HepG2 (cell line): ENCODE data around the gene TNNI3. TPM values are rescaled to one million over a fixed set of nuclear protein-coding genes. Genes with fewer than 3 reads are reported as not detected.

Source experiments
- ATF7 ChIP-seq, 2 experiments: fragments of 450-650 bp in 1 of 2; sonication (generic) in 1 of 2; formaldehyde crosslinking in 1 of 2; IDR thresholded peaks; 2 replicates each; pipeline versions ENCODE4 v1.4.0 to v1.6.1; 2016 to 2020; ENCODE audit warnings: antibody characterized with exemption in 1 of 2, mild to moderate bottlenecking in 1 of 2, missing genetic modification reagents in 1 of 2
- HNF4G ChIP-seq, 2 experiments: sonication (generic) in 1 of 2; formaldehyde crosslinking in 1 of 2; IDR thresholded peaks; 2 replicates each; pipeline versions ENCODE4 v1.4.0 to v1.6.1; 2011 to 2020; ENCODE audit warnings: borderline replicate concordance in 2 of 2, low read depth in 2 of 2, mild to moderate bottlenecking in 2 of 2, low read length in 1 of 2, missing genetic modification reagents in 1 of 2, moderate library complexity in 1 of 2
- KDM5B ChIP-seq: sonication (generic); formaldehyde crosslinking; IDR thresholded peaks from 2 replicates; pipeline ENCODE4 v1.4.0; 2020; ENCODE audit warnings: missing genetic modification reagents, mild to moderate bottlenecking, borderline replicate concordance
- KMT2B ChIP-seq: IDR thresholded peaks from 2 replicates; pipeline ENCODE4 v1.6.1; 2016; ENCODE audit warnings: missing genetic modification reagents, missing compliant biosample characterization
- MLLT10 ChIP-seq: sonication (generic); formaldehyde crosslinking; IDR thresholded peaks from 2 replicates; pipeline ENCODE4 v1.4.0; 2020; ENCODE audit warnings: missing genetic modification reagents
- MXI1 ChIP-seq: IDR thresholded peaks from 3 replicates; pipeline ENCODE4 v1.6.1; 2012; ENCODE audit warnings: low read depth, low read length, inconsistent platforms, borderline replicate concordance
- PRMT3 ChIP-seq: sonication (generic); formaldehyde crosslinking; IDR thresholded peaks from 2 replicates; pipeline ENCODE4 v1.8.1; 2022; ENCODE audit warnings: low read depth, mild to moderate bottlenecking, moderate library complexity, missing genetic modification reagents, borderline replicate concordance
- RARG ChIP-seq: sonication (generic); formaldehyde crosslinking; IDR thresholded peaks from 2 replicates; pipeline ENCODE4 v1.4.0; 2020; ENCODE audit warnings: low read depth, mild to moderate bottlenecking, missing genetic modification reagents
- RXRB ChIP-seq: IDR thresholded peaks from 2 replicates; pipeline ENCODE4 v1.6.1; 2016; ENCODE audit warnings: borderline replicate concordance, missing genetic modification reagents, missing compliant biosample characterization
- SAP130 ChIP-seq: IDR thresholded peaks from 2 replicates; pipeline ENCODE4 v1.6.1; 2016; ENCODE audit warnings: low read depth
- TAF15 ChIP-seq: fragments of 200-400 bp; formaldehyde crosslinking; IDR thresholded peaks from one replicate; pipeline ENCODE4 v1.6.1; 2018; ENCODE audit warnings: mild to moderate bottlenecking, low read depth, low read length; ENCODE audit not compliant: poor library complexity, severe bottlenecking
- ZBTB42 ChIP-seq: sonication (generic); formaldehyde crosslinking; IDR thresholded peaks from 2 replicates; pipeline ENCODE4 v1.5.0; 2020; ENCODE audit warnings: mild to moderate bottlenecking, missing genetic modification reagents
- ZC3H4 ChIP-seq: sonication (generic); formaldehyde crosslinking; IDR thresholded peaks from 2 replicates; pipeline ENCODE4 v1.4.0; 2020; ENCODE audit warnings: missing genetic modification reagents, borderline replicate concordance
- ZFP82 ChIP-seq: sonication (generic); formaldehyde crosslinking; IDR thresholded peaks from 2 replicates; pipeline ENCODE4 v1.5.1; 2020; ENCODE audit warnings: mild to moderate bottlenecking, missing genetic modification reagents, borderline replicate concordance
- ZNF496 ChIP-seq: sonication (generic); formaldehyde crosslinking; IDR thresholded peaks from 2 replicates; pipeline ENCODE4 v1.8.1; 2023; ENCODE audit warnings: mild to moderate bottlenecking, moderate library complexity, missing genetic modification reagents; ENCODE audit not compliant: insufficient replicate concordance
- polyA plus RNA-seq, 8 experiments: library from polyadenylated mRNA; depleted of rRNA in 3 of 8; stranded (reverse) in 7 of 8; unstranded in 1 of 8; fragments of >200 nt; fragmentation: Illumina TruSeq in 4 of 8; extraction: Trizol in 4 of 8; gene quantifications; 2 replicates each; pipeline versions ENCODE4 v1.2.1 to v1.2.3, GENCODE V29; 2011 to 2016; ENCODE audit warnings: low read depth in 4 of 8, missing spikeins in 1 of 8, mixed read lengths in 1 of 8; ENCODE audit not compliant: insufficient read depth in 1 of 8
- total RNA-seq, 5 experiments: library from RNA; depleted of rRNA; stranded (reverse); fragments of >200 nt; fragmentation: Illumina TruSeq; extraction: Trizol; gene quantifications; 2 replicates each; pipeline ENCODE4 v1.2.3, GENCODE V29; 2016; ENCODE audit warnings: low read depth in 1 of 5
- TF ChIP-seq, protein P1 (sequence below): sonication (generic); formaldehyde crosslinking; IDR thresholded peaks from 2 replicates; pipeline ENCODE4 v1.5.0; 2020; ENCODE audit warnings: missing genetic modification reagents
- TF ChIP-seq, protein P2 (sequence below): sonication (generic); formaldehyde crosslinking; IDR thresholded peaks from 2 replicates; pipeline ENCODE4 v1.4.0; 2020; ENCODE audit warnings: missing genetic modification reagents; ENCODE audit errors: not compliant biosample characterization
- TF ChIP-seq, protein P3 (sequence below): IDR thresholded peaks from 2 replicates; pipeline ENCODE4 v1.4.0; 2020; ENCODE audit warnings: mild to moderate bottlenecking, missing genetic modification reagents
- TF ChIP-seq, protein P4 (sequence below): sonication (generic); formaldehyde crosslinking; IDR thresholded peaks from 2 replicates; pipeline ENCODE4 v1.4.0; 2020; ENCODE audit warnings: mild to moderate bottlenecking, missing genetic modification reagents

Gene TNNI3
- total and polyA plus RNA-seq, 2 of the 13 experiments (the other 11 are each of a cell fraction or from before 2014, with no cell fraction given), result 3.5 to 3.7 TPM

DNA sequence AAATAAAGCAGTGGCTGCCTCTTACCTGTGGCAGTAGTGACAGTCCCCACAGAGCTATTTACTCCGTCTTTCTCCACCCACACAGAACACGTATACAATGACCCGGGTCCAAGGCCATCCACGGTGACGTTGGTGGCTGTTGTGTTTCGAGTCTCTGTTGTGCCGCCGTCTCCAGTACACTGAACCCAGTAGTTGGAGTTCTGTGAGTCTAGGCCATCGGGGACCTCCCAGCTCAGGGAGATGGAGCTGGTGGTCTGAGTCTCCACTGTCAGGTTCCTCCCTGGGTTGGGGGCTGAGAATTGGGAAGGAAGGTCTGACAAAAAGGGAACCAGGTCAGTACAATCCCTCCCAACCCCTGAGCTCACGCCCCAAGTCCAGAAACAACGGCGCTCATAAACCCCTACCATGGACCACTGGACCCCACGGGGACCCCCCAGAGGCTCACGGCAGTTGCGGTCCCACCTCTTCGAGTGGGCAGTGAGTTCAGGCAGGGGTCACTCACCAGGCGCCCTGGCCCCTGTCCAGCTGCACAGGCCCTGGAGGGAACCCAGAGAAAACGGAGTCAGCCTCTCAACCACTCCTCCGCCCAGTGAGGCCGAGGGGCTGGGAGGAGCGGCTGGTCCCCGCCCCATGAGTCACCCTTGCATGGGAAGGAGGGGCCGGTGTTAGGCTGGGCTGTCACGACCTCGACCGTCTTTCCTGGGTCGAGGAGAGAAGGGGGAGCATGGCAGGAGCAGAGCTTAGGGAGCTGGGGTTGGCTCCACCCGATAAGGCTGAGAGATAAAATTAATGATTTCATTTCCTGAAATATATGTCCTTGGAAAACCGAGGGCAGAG, 49.4 kb upstream of the TNNI3 start (continued):
- TF ChIP-seq RARG (no peak), ZFP82 (CRISPR knock-in tag) (no peak), ZNF496 (CRISPR knock-in tag) (no peak), RXRB (CRISPR knock-in tag) (peak; percentile 85), SAP130 (CRISPR knock-in tag) (peak; percentile 90), ATF7 (IDR thresholded peaks at IDR 0.05) (no peak), ATF7 (CRISPR knock-in tag; IDR thresholded peaks at IDR 0.05) (no peak; the same call in 1 of the 2 replicates), KDM5B (CRISPR knock-in tag) (peak; percentile 73; the same call in 1 of the 2 replicates), HNF4G (IDR thresholded peaks at IDR 0.05; ENCODE audit: borderline replicate concordance, low read depth, low read length) (no peak; the same call in 1 of the 2 replicates), HNF4G (CRISPR knock-in tag; IDR thresholded peaks at IDR 0.05; ENCODE audit: borderline replicate concordance, low read depth) (peak; percentile 62; the same call in 1 of the 2 replicates), ZBTB42 (no peak), ZC3H4 (CRISPR knock-in tag) (no peak), MLLT10 (CRISPR knock-in tag) (no peak), TAF15 (no peak), PRMT3 (CRISPR knock-in tag) (no peak; the same call in 1 of the 2 replicates), KMT2B (no peak), MXI1 (peak; percentile 64; the same call in 1 of the 3 replicates)
- TF ChIP-seq, protein P1, sequence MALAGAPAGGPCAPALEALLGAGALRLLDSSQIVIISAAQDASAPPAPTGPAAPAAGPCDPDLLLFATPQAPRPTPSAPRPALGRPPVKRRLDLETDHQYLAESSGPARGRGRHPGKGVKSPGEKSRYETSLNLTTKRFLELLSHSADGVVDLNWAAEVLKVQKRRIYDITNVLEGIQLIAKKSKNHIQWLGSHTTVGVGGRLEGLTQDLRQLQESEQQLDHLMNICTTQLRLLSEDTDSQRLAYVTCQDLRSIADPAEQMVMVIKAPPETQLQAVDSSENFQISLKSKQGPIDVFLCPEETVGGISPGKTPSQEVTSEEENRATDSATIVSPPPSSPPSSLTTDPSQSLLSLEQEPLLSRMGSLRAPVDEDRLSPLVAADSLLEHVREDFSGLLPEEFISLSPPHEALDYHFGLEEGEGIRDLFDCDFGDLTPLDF (CRISPR knock-in tag), result no peak
- TF ChIP-seq, protein P2, sequence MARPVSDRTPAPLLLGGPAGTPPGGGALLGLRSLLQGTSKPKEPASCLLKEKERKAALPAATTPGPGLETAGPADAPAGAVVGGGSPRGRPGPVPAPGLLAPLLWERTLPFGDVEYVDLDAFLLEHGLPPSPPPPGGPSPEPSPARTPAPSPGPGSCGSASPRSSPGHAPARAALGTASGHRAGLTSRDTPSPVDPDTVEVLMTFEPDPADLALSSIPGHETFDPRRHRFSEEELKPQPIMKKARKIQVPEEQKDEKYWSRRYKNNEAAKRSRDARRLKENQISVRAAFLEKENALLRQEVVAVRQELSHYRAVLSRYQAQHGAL, result peak; percentile 55
- TF ChIP-seq, protein P3, sequence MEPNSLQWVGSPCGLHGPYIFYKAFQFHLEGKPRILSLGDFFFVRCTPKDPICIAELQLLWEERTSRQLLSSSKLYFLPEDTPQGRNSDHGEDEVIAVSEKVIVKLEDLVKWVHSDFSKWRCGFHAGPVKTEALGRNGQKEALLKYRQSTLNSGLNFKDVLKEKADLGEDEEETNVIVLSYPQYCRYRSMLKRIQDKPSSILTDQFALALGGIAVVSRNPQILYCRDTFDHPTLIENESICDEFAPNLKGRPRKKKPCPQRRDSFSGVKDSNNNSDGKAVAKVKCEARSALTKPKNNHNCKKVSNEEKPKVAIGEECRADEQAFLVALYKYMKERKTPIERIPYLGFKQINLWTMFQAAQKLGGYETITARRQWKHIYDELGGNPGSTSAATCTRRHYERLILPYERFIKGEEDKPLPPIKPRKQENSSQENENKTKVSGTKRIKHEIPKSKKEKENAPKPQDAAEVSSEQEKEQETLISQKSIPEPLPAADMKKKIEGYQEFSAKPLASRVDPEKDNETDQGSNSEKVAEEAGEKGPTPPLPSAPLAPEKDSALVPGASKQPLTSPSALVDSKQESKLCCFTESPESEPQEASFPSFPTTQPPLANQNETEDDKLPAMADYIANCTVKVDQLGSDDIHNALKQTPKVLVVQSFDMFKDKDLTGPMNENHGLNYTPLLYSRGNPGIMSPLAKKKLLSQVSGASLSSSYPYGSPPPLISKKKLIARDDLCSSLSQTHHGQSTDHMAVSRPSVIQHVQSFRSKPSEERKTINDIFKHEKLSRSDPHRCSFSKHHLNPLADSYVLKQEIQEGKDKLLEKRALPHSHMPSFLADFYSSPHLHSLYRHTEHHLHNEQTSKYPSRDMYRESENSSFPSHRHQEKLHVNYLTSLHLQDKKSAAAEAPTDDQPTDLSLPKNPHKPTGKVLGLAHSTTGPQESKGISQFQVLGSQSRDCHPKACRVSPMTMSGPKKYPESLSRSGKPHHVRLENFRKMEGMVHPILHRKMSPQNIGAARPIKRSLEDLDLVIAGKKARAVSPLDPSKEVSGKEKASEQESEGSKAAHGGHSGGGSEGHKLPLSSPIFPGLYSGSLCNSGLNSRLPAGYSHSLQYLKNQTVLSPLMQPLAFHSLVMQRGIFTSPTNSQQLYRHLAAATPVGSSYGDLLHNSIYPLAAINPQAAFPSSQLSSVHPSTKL (CRISPR knock-in tag), result peak; percentile 59
- TF ChIP-seq, protein P4, sequence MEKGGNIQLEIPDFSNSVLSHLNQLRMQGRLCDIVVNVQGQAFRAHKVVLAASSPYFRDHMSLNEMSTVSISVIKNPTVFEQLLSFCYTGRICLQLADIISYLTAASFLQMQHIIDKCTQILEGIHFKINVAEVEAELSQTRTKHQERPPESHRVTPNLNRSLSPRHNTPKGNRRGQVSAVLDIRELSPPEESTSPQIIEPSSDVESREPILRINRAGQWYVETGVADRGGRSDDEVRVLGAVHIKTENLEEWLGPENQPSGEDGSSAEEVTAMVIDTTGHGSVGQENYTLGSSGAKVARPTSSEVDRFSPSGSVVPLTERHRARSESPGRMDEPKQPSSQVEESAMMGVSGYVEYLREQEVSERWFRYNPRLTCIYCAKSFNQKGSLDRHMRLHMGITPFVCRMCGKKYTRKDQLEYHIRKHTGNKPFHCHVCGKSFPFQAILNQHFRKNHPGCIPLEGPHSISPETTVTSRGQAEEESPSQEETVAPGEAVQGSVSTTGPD, result no peak
